NOMO-1 treated with dmso at 0.1 percent for 144 hours (cell line): Measurements from ENCODE around the gene WNT5B.
"Not testable (repeated sequence)": the region's sequence is repeated elsewhere in the genome, so short reads cannot be mapped to it uniquely, and the experiment has no call there.

ENCODE experiments used
- DNase-seq: peaks from one replicate; lab custom pipeline; 2025; ENCODE audit not compliant: unreplicated experiment; lab: John Stamatoyannopoulos, UW

WNT5B gene

DNA sequence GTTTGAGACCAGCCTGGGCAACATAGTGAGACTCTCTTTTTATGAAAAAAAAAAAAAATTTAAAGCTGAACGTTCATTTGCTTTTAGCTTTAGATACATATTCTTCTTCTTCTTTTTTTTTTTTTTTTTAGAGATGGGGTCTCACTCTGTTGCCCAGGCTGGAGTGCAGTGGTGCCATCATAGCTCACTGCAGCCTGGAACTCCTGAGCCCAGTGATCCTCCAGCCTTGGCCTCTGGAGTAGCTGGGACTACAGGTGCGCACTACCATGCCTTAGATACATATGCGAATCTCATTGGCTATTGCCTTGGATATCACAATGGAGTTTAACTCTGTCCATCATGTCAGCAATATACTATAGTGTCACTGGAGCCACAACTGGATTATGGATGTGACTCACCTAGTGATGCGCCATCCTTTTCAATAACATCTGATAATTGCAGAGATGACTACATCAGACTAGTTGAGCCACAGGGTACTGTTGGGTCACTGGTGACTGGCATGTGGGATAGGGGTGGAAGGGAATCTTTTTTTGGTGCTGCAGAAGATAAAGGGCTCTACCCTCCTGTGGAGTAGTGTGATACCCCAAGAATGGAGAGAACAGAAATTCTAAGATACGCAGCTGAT, 59.2 kb downstream of the WNT5B start:
- DNase-seq = no peak

DNA sequence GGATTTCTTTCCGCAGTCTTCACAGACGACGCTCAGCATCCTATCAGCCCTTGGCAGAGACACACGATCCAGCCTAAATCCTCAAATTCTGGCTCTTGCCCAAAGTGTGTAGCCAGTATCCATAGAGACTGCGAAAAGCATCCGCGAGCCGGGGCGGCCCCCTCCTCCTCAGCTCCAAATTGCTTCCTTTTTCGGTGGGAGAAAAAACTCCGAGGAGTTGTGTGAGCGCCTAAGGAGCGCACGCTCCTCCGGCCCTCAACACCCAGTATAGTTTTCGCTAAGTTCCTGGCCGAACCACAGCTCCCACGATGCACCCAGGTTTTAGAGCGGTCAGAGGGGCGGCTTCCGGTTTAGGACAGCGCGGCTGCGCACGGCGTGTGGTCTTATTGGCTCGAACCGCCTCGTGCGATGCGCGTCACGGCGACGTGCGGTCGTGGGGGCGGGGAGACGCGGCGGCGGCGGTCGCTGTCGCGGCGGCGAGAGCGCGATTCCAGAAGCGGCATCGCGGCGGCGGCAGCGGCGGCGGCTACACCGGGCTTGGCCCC, 61.6 kb downstream of the WNT5B start, which contains the start of gene ADIPOR2:
ADIPOR2 (plus strand) TSS at position 493 of the 545 bp plus-strand sequence. CDS start 63,274 bp downstream, outside the sequence.
- DNase-seq = peak; percentile 94

DNA sequence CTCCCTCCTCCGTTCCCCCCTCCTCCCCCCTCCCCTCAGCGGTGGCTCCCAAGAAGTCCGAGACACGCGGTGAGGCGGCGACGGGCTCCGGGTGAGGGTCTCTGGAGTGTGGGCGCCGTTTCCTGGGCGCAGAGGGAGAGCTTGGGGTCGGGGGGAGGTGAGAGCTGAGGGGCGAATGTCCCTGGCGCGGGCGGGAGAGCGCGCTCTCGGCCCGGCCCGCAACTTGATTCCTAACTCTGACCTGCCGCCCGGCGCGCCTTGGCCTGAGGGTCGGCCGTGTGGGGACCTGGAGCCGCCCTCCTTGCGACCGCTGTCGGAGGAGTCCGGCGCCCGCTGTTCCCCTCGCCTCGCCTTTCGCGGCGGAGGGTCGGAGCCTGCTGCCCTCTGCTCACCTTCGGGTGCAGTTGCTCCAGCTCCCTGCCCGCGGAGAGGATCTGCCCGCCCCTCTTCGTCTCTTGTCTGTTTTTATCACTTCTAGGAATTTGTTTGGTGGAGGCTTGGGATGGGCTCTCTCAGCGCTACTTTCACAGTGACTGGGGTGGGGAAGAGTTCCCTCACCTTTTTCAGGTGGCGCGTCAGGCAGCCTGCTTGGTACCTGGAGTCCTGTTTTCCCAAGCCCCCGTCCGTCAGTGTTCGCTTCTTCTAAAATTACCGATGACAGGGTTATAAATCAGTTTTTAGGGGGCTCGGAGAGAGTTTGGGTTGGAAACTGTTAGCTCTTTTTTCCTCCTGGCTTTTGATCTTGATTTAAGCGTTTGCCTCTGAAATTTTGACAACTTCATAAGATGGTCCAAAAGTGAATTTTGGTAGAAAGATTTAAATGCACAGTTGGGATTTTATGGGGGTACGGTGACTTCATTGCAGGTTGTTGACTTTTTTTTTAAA, 62.3 kb downstream of the WNT5B start:
- DNase-seq = peak; percentile 49

DNA sequence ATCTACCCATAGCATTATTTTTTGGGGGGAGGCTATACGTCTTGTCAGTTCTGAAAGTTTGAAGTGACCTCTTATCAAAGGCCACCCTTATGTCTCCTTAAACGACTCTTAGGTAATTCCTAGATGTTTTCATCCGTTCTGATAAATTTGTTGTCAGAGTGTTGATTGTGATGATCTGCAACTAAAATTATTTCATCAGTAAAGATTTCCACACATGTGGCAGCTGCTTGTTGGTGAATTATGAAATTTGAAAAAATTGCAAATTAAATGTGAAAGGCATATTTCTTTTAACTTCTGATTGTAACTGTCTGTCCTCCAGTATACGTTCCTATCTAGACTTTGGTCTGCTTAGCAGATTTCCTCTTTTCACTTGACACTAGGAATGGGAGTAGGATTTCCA, 63.2 kb downstream of the WNT5B start:
- no peak for DNase-seq

DNA sequence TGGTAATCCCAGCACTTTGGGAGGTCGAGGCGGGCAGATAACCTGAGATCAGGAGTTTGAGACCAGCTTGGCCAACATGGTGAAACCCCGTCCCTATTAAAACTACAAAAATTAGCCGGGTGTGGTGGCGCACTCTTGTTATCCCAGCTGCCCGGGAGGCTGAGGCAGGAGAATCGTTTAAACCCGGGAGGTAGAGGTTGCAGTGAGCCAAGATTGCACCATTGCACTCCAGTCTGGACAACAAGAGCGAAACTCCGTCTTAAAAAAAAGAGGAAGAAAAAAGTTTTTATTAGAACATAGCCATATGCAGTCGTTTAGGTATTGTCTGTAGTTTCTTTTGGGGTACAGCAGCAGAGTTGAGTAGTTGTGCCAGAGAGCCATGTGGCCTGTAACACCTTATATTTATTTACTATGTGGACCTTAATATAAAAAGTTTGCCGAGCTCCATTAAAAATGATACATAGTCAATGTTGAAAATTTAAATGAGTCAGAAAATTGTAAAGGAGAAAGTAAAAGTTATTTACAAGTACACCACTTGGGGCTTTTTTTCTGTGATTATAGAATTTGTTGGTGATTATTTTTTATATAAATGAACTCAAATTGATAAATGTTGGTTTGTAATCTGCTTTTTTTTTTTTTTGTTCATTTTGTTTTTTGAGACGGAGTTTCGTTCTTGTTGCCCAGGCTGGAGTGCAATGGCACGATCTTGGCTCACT, 64.0 kb downstream of the WNT5B start:
- peak; percentile 71 for DNase-seq

DNA sequence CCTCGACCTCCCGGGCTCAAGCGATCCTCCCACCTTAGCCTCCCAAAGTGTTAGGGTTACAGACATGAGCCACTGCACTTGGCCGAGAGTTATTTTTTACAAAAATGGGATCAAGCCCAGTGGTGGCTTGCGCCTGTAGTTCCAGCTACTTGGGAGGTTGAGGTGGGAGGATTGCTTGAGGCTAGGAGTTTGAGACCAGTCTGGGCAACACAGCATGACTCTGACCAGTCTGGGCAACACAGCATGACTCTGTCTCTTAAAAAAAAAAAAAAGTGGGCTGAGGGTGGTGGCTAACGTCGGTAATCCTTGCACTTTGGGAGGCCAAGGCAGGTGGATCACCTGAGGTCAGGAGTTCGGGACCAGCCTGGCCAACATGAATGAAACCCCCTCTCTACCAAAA, 66.1 kb downstream of the WNT5B start:
- DNase-seq = not testable (repeated sequence)

DNA sequence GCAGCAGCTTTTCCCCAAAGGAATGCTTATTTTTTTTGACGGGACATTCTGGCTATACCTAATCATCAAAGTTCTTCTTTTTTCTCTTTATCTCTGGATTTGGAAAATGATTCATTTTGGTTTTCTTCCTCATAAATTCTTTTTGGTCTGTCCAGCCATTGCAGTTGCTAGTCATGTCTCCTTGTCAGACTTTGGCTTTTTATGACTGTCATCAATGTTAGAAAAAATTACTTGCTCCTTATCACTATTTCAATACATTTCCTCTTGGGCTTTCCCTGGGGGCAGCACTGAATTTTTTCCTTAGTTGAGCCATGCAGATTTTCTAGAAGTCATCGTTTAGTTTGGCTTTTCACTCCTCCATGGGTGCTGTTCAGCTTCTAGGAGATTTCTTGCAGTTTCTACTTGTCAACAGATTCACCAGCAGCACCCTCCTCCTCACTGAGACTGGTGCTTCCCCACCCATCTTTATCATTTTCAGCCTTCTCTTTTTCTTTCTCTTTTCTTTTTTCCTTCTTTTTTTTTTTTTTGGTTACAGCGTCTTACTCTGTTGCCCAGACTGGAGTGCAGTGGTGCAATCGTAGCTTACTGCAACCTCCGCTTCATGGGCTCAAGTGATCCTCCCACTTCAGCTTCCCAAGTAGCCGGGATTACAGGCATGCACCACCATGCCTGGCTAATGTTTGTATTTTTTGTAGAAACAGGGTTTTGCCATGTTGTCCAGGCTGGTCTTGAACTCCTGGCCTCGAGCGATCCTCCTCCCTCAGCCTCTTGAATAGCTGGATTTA, 67.0 kb downstream of the WNT5B start:
- no peak for DNase-seq

DNA sequence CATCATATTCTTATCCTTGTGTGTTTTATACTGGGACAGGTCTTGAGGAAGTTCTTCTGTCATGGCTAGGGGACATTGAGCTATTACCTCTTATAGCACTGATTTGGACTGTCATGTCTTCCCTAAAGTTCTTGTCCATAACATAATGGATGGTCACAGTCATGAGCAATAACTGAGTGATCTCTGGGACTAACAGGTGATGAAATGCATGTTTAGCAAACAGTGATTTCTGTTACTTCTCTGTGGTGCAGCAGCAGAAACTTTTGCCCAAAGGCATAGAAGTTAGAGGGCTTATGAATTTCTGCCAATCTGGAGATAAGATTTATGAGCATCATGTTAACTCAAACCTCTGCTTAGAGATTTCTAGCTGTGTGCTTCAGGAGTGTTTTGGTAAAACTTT, 67.8 kb downstream of the WNT5B start:
- no peak for DNase-seq
